SK-N-SH (cell line): ENCODE data around the gene IL31RA. TPM values are rescaled to one million over a fixed set of nuclear protein-coding genes. Genes with fewer than 3 reads are reported as not detected.

ENCODE experiments used
- CTCF ChIA-PET: fragments of 300-600, 350-600 bp; formaldehyde crosslinking; extraction: SDS; loops from one replicate; lab custom pipeline; 2021; lab: Yijun Ruan, JAX
- POLR2A ChIA-PET: fragments of 350-600 bp; sonication (Branson Sonifier 250); formaldehyde crosslinking; extraction: SDS; loops from one replicate; lab custom pipeline; 2020; ENCODE audit warnings: antibody characterized with exemption, inconsistent platforms; lab: Yijun Ruan, JAX
- DNase-seq: peaks from one replicate; pipeline ENCODE4 v3.0.0; 2012
- H2AFZ ChIP-seq: fragments of 200-600 bp; sonication (generic); 2 replicates; pipeline ENCODE4 v1.8.1; 2016; ENCODE audit warnings: antibody characterized with exemption, mild to moderate bottlenecking, low read depth
- H3F3A ChIP-seq: fragments of 200-600 bp; sonication (generic); replicated peaks from 2 replicates; pipeline ENCODE3; 2016; ENCODE audit warnings: antibody characterized with exemption, mild to moderate bottlenecking; ENCODE audit not compliant: insufficient read depth
- H3K27ac ChIP-seq, 2 experiments: fragments of 200-500 bp in 1 of 2; fragments of 200-600 bp in 1 of 2; sonication (Bioruptor generic) in 1 of 2; sonication (generic), shearing (Covaris generic) in 1 of 2; 2 replicates each; pipeline versions ENCODE4 v1.5.1 to v1.6.1; 2014 to 2016; ENCODE audit warnings: low read depth in 2 of 2, inconsistent platforms in 1 of 2, low read length in 1 of 2, mild to moderate bottlenecking in 1 of 2, mixed read lengths in 1 of 2
- H3K27me3 ChIP-seq: fragments of 200-600 bp; sonication (generic), shearing (Covaris generic); 2 replicates; pipeline ENCODE4 v1.6.1; 2016; ENCODE audit warnings: mixed run types; ENCODE audit not compliant: insufficient read depth
- H3K36me3 ChIP-seq, 2 experiments: fragments of 200-500 bp in 1 of 2; fragments of 200-600 bp in 1 of 2; sonication (Bioruptor generic) in 1 of 2; sonication (generic) in 1 of 2; replicated peaks in 1 of 2; 2 replicates each; pipeline versions ENCODE3 to v1.5.1; 2014 to 2016; ENCODE audit warnings: low read length in 1 of 2, mild to moderate bottlenecking in 1 of 2; ENCODE audit not compliant: insufficient read depth in 2 of 2, control insufficient read depth in 1 of 2
- H3K4me1 ChIP-seq, 2 experiments: fragments of 200-500 bp in 1 of 2; fragments of 200-600 bp in 1 of 2; sonication (Bioruptor generic) in 1 of 2; sonication (generic), shearing (Covaris generic) in 1 of 2; 2 replicates each; pipeline versions ENCODE4 v1.5.1 to v1.6.1; 2014 to 2016; ENCODE audit warnings: low read depth in 1 of 2, low read length in 1 of 2, mixed run types in 1 of 2; ENCODE audit not compliant: insufficient read depth in 2 of 2, control insufficient read depth in 1 of 2
- H3K4me2 ChIP-seq: fragments of 200-600 bp; sonication (generic), shearing (Covaris generic); 2 replicates; pipeline ENCODE4 v1.6.1; 2017; ENCODE audit warnings: mixed run types
- H3K4me3 ChIP-seq, 2 experiments: fragments of 200-500 bp in 1 of 2; fragments of 200-600 bp in 1 of 2; sonication (Bioruptor generic) in 1 of 2; sonication (generic), shearing (Covaris generic) in 1 of 2; 2 replicates each; pipeline versions ENCODE4 v1.5.1 to v1.8.1; 2014 to 2016; ENCODE audit warnings: low read depth in 2 of 2, inconsistent platforms in 1 of 2, low read length in 1 of 2, mild to moderate bottlenecking in 1 of 2, mixed read lengths in 1 of 2, moderate library complexity in 1 of 2
- H3K79me2 ChIP-seq: fragments of 200-600 bp; sonication (generic); 2 replicates; pipeline ENCODE4 v1.8.1; 2017; ENCODE audit warnings: mild to moderate bottlenecking; ENCODE audit not compliant: insufficient read depth
- H3K9ac ChIP-seq: fragments of 200-600 bp; sonication (generic); 2 replicates; pipeline ENCODE4 v1.6.1; 2017; ENCODE audit warnings: mixed run types
- H3K9me2 ChIP-seq: fragments of 200-600 bp; sonication (generic); 2 replicates; pipeline ENCODE4 v1.6.1; 2017; ENCODE audit warnings: mixed run types
- H3K9me3 ChIP-seq: fragments of 200-600 bp; sonication (generic); 2 replicates; pipeline ENCODE4 v1.6.1; 2017; ENCODE audit warnings: mixed run types, mild to moderate bottlenecking, moderate library complexity
- H4K20me1 ChIP-seq: fragments of 200-600 bp; sonication (generic); 2 replicates; pipeline ENCODE4 v1.6.1; 2017; ENCODE audit warnings: mild to moderate bottlenecking, mixed run types; ENCODE audit not compliant: insufficient read depth
- ELF1 ChIP-seq: IDR thresholded peaks from 2 replicates; pipeline ENCODE4 v1.4.0; 2012
- EP300 ChIP-seq, 2 experiments: IDR thresholded peaks; 2 replicates each; pipeline versions ENCODE4 v1.4.0 to v1.6.1; 2012; ENCODE audit warnings: borderline replicate concordance in 1 of 2, low read depth in 1 of 2, low read length in 1 of 2
- EZH2phosphoT487 ChIP-seq: fragments of 200-600 bp; sonication (generic); IDR thresholded peaks from 2 replicates; pipeline ENCODE4 v1.6.1; 2017; ENCODE audit warnings: low read depth, mixed run types, mild to moderate bottlenecking, antibody characterized with exemption, moderate library complexity, borderline replicate concordance
- FOXJ3 ChIP-seq: sonication (generic); formaldehyde crosslinking; IDR thresholded peaks from 2 replicates; pipeline ENCODE4 v1.5.1; 2020; ENCODE audit warnings: mild to moderate bottlenecking, missing genetic modification reagents
- GABPA ChIP-seq: IDR thresholded peaks from 2 replicates; pipeline ENCODE4 v1.4.0; 2012; ENCODE audit warnings: low read depth, mild to moderate bottlenecking
- GATA2 ChIP-seq: sonication (generic); formaldehyde crosslinking; IDR thresholded peaks from 2 replicates; pipeline ENCODE4 v1.5.0; 2020; ENCODE audit warnings: mild to moderate bottlenecking, missing genetic modification reagents
- JUND ChIP-seq: IDR thresholded peaks from 2 replicates; pipeline ENCODE4 v1.4.0; 2012
- NFIC ChIP-seq: IDR thresholded peaks from 2 replicates; pipeline ENCODE4 v1.4.0; 2012; ENCODE audit warnings: borderline replicate concordance
- NRF1 ChIP-seq: IDR thresholded peaks from 2 replicates; pipeline ENCODE4 v1.6.1; 2012; ENCODE audit warnings: low read depth, mild to moderate bottlenecking, low read length
- POLR2AphosphoS5 ChIP-seq: IDR thresholded peaks from 2 replicates; pipeline ENCODE4 v1.6.1; 2012; ENCODE audit warnings: low read depth, low read length
- RAD21 ChIP-seq: IDR thresholded peaks from 2 replicates; pipeline ENCODE4 v1.6.1; 2012; ENCODE audit warnings: mild to moderate bottlenecking, low read length
- RCOR1 ChIP-seq: fragments of 150-350 bp; IDR thresholded peaks from 2 replicates; pipeline ENCODE4 v1.6.1; 2017; ENCODE audit warnings: antibody characterized with exemption, low read length
- SIN3A ChIP-seq: IDR thresholded peaks from 2 replicates; pipeline ENCODE4 v1.6.1; 2012; ENCODE audit warnings: low read depth, mild to moderate bottlenecking, low read length, moderate library complexity, borderline replicate concordance
- TEAD4 ChIP-seq: IDR thresholded peaks from 2 replicates; pipeline ENCODE4 v1.4.0; 2012; ENCODE audit warnings: mild to moderate bottlenecking, borderline replicate concordance; ENCODE audit not compliant: insufficient read depth
- WGBS: methylation state at CpG from one replicate; pipeline ENCODE4 v1.1.6; 2017; ENCODE audit warnings: low lambda C conversion rate; 5-methylcytosine and 5-hydroxymethylcytosine counted together
- polyA plus RNA-seq, 3 experiments: library from polyadenylated mRNA; depleted of rRNA; stranded (reverse); fragments of >200 nt; gene quantifications; 2 replicates each; pipeline ENCODE4 v1.2.3, GENCODE V29; 2012
- TF ChIP-seq, protein P1 (sequence below): IDR thresholded peaks from 2 replicates; pipeline ENCODE4 v1.6.1; 2012; ENCODE audit warnings: mild to moderate bottlenecking, low read depth, low read length, moderate library complexity
- TF ChIP-seq, protein P2 (sequence below): IDR thresholded peaks from 2 replicates; pipeline ENCODE4 v1.4.0; 2012; ENCODE audit warnings: low read depth
- TF ChIP-seq, protein P3 (sequence below): IDR thresholded peaks from 2 replicates; pipeline ENCODE4 v1.4.0; 2012; ENCODE audit warnings: low read depth, borderline replicate concordance

Gene IL31RA
- polyA plus RNA-seq, 1 of the 3 experiments (the other 2 are of a cell fraction): 0.20 TPM

DNA sequence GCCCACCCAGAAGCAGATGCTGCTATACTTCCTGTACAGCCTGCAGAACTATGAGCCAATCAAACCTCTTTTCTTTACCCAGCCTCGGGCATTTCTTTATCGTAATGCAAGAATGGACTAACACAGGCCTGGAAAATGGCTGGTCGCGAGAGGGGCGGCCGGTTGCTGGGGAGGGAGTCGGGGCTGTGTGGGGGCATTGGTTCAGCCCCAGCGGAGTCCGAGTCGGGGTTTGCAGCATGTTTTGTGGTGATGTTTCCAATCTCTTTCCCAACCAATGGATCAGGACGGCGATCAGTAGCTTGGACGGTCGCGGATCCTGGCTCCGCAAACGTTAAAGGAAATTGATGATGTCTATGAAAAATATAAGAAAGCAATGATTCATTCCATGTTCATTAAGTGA lies 18.7 kb upstream of the IL31RA start:
- WGBS: 80% methylated on average over 17 of the region's 17 CpGs
- no peaks in the 10 kb centered on the region for H3F3A ChIP-seq
- no peaks in the 10 kb centered on the region for H3K9me2 ChIP-seq
- H4K20me1 ChIP-seq: no peaks in the 10 kb centered on the region
- DNase-seq: no peak
- no peaks in the 10 kb centered on the region for H3K4me1 ChIP-seq
- CTCF ChIA-PET: no interaction called here
- H3K4me2 ChIP-seq: no peak overlapping the region
- no peaks in the 10 kb centered on the region for H3K9me3 ChIP-seq
- TF ChIP-seq POLR2AphosphoS5 (no peak), GABPA (no peak), RCOR1 (no peak), EP300 (IDR thresholded peaks at IDR 0.05; ENCODE audit: borderline replicate concordance in 1 of 2, low read depth in 1 of 2, low read length in 1 of 2) (no peak), SIN3A (no peak), FOXJ3 (no peak), NFIC (no peak), TEAD4 (no peak), JUND (no peak), NRF1 (no peak), RAD21 (no peak), GATA2 (no peak), ELF1 (no peak), EZH2phosphoT487 (no peak)
- TF ChIP-seq, protein P1, sequence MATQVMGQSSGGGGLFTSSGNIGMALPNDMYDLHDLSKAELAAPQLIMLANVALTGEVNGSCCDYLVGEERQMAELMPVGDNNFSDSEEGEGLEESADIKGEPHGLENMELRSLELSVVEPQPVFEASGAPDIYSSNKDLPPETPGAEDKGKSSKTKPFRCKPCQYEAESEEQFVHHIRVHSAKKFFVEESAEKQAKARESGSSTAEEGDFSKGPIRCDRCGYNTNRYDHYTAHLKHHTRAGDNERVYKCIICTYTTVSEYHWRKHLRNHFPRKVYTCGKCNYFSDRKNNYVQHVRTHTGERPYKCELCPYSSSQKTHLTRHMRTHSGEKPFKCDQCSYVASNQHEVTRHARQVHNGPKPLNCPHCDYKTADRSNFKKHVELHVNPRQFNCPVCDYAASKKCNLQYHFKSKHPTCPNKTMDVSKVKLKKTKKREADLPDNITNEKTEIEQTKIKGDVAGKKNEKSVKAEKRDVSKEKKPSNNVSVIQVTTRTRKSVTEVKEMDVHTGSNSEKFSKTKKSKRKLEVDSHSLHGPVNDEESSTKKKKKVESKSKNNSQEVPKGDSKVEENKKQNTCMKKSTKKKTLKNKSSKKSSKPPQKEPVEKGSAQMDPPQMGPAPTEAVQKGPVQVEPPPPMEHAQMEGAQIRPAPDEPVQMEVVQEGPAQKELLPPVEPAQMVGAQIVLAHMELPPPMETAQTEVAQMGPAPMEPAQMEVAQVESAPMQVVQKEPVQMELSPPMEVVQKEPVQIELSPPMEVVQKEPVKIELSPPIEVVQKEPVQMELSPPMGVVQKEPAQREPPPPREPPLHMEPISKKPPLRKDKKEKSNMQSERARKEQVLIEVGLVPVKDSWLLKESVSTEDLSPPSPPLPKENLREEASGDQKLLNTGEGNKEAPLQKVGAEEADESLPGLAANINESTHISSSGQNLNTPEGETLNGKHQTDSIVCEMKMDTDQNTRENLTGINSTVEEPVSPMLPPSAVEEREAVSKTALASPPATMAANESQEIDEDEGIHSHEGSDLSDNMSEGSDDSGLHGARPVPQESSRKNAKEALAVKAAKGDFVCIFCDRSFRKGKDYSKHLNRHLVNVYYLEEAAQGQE: no peak
- TF ChIP-seq, protein P2, sequence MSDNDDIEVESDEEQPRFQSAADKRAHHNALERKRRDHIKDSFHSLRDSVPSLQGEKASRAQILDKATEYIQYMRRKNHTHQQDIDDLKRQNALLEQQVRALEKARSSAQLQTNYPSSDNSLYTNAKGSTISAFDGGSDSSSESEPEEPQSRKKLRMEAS: no peak
- TF ChIP-seq, protein P3, sequence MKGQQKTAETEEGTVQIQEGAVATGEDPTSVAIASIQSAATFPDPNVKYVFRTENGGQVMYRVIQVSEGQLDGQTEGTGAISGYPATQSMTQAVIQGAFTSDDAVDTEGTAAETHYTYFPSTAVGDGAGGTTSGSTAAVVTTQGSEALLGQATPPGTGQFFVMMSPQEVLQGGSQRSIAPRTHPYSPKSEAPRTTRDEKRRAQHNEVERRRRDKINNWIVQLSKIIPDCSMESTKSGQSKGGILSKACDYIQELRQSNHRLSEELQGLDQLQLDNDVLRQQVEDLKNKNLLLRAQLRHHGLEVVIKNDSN: no peak
- TF ChIP-seq, all 33 proteins: peak for 0
- Histone ChIP-seq H3K27ac (no peak overlapping the region), H3K36me3 (no peaks in the 10 kb centered on the region), H3K79me2 (no peaks in the 10 kb centered on the region), H2AFZ (no peak overlapping the region), H3K4me3 (no peak overlapping the region), H3K9ac (no peak overlapping the region), H3K27me3 (no peaks in the 10 kb centered on the region)
- POLR2A ChIA-PET: no interaction called here
